RKO (cell line): ENCODE measurements around the gene SLC46A2.

Source experiments
- DNase-seq: peaks from one replicate; pipeline ENCODE4 v3.0.0-alpha.2; 2016; ENCODE audit warnings: low spot score

Gene SLC46A2, protein sequence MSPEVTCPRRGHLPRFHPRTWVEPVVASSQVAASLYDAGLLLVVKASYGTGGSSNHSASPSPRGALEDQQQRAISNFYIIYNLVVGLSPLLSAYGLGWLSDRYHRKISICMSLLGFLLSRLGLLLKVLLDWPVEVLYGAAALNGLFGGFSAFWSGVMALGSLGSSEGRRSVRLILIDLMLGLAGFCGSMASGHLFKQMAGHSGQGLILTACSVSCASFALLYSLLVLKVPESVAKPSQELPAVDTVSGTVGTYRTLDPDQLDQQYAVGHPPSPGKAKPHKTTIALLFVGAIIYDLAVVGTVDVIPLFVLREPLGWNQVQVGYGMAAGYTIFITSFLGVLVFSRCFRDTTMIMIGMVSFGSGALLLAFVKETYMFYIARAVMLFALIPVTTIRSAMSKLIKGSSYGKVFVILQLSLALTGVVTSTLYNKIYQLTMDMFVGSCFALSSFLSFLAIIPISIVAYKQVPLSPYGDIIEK

DNA sequence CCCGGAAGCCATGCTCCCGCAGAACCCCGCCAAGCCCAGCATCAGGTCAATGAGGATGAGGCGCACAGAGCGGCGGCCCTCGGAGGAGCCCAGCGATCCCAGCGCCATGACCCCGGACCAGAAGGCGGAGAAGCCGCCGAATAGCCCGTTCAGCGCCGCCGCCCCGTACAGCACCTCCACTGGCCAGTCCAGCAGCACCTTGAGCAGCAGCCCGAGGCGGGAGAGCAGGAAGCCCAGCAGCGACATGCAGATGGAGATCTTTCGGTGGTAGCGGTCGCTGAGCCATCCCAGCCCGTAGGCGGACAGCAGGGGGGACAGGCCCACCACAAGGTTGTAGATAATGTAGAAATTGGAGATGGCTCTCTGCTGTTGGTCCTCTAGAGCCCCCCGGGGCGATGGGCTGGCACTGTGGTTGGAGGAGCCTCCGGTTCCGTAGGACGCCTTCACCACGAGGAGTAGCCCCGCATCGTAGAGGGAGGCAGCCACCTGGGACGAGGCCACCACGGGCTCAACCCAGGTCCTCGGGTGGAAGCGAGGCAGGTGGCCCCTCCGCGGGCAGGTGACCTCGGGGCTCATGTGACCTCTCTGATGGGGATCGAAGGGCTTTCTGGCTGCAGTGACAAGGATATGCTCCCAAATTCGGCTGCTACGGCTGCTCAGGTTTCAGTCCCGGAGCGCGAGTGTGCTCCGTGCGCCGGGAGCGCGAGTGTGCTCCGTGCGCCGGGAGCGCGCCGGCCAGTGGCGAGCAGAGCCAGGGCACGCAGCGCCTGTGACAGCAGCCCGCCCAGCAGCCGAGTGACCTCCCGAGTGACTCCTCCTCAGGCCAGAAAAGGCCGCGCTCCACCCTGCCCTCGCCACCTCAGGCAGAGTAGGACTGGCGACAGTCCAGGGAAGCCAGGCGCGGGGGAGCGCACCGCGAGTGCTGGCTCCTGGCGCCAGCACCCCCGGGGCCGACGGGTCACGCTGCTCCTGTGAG, at the start of gene SLC46A2:
SLC46A2 (minus strand) TSS at position 771 of the 976 bp plus-strand sequence; CDS start at position 576, 195 bp downstream.
- DNase-seq = no peak

DNA sequence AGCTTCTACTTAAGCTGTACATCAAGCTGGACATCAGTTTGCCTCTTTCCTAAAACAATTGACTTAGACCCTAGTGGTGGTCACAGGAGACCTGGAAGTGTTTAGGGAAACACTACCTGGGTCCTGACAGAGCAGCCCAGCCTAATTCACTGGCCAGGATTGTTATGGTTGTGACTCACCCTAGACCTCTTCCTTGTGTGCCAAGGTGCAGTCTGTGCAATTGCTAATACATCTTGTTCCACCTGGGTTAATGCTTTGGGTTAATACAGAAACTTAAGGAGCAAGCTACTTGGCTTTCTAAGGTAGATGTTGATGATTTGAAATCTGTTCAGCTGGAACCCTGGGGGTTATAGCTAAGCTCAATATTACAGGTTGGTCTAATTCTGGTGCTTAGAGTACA, 48.7 kb upstream of the SLC46A2 start:
- no peak for DNase-seq

DNA sequence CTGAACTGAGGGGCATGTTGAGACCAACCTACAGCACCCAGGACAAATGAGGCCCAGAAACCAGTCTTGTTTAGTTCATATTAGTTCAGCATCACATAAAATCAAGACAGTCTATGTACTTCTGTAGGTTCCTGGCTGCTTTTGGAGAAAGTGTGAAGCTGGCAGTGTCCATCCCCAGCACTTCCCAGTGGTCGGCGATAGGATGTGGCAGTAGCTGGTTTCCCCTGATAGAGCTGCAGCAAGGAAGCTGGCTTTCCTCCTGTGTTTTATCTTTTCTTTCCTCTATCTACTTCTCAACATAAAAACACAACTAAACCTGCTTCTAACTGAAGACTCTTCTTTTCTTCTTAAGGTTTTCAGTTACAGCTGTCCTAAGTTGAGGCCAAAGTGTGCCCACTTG, 43.0 kb upstream of the SLC46A2 start:
- no peak for DNase-seq

DNA sequence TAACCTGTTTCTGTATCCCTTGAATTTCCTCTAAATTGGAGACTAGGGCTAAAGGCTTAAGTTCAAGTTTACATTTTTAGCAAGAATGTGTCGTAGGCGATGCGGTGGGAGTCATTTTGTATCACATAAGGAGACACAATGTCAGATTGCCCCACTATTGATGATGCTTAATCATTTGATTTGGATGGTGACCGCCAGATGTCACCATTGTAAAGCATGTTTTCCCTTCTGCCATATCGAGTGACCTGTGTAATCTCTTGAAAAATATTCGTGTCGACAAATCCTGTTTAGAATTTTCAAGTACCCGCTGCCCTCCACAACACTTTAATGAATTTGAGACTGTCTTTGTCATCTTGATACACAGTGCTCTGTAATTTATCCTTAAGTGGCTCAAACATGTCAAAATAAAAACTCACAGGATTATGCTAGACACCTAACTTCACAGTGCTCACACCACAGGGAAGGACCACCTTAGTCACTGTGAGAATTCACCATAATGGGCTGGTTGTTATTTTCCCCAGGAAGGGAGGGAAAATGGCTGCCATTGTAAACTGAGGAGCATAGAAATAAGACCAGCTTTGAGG, 34.5 kb upstream of the SLC46A2 start:
- DNase-seq = peak; percentile 82

DNA sequence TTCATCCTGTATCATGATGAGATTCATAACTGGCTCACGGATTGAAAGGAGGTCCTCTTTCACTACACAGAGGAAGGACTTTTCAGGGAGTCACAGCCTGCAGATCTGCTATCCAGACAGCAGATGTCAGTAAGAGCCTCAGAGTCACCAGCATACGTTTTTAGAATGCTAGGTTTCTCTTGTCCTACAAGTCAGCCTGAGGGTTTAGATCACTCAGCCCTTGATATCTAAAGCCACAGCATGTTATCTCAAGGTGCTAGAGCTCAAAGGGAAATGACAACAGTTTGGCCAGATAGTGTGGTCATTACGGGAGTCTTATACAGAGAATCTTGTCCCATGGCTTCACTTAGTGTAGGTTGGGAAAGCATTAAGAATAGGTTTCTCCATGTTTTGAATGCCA, 30.9 kb upstream of the SLC46A2 start:
- DNase-seq = peak; percentile 80

DNA sequence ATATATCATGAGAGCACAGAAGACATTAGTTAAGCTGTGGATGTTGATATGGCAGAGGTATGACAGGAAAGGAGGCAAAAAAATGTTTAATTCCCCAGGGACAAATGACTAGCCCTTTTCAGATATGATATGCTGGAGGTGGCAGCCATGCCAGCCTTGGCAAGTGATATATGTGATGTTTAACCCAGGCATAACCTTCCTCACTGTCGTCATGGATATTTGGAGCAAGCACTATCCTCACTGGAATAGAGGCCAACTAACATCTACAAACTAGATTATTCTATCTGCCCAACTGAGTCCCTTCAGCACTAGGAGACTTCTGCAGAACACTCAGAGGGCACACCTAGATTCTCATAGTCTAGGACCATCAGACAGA, 27.3 kb upstream of the SLC46A2 start:
- no peak for DNase-seq

DNA sequence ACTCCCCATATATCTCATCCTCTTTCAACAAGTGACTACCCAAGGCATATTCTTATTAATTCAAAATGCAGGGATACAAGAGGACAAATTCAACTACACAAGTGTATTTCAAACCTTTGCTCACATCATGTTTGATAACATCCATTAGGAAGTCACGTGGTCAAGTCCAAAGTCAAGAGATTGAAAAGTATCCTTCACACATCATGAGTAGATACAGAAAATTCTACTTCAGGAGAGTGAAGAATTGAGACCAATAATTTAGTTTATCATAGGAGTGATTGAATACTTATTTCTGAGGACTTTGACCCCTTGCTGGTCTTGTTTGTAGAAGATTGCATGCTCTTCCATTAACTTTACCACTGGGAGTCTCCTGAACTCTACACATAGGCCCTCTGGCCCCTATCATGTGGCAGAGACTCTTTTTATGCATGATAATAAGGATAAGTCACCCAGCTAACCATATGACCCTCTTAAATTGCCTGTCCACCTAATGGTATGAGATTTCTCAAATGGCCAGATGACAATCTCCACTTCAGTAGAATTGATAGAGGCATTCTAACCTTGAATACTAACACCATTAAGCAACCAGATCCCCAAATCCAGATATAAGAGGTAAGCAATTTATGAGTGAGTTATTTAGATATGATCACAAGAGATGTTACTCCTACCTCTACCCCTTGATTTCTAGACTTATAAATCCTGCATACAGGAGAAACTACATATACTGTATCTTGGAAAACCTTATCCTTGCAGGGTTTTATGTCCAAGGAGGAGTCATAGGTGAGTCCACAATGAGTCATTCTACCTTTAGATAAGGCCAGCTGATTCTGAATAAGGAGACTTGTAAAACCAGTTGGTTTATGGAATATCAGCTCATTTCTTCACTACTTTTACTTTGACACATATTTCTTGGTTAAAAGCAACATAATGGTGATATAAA, 26.6 kb upstream of the SLC46A2 start:
- DNase-seq = peak; percentile 64

DNA sequence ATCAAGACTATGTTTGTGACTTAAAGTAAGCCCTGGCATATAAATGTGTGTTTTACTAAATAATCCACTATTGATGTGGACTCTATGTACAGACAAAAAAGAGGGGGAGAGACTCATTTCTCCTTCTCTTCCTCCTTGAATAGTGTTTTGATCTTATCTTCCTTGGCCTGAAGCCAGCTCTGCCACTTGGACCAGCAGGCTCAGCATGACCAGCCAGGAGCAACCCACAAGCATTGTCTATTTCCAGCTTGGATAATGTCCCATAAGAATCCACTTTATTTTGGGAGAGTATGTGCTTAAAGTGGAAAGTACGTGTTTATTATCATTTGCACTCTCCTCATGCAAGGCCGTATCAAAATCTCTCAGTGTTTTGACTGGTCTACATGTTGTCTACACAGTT, 23.8 kb upstream of the SLC46A2 start:
- DNase-seq = no peak

DNA sequence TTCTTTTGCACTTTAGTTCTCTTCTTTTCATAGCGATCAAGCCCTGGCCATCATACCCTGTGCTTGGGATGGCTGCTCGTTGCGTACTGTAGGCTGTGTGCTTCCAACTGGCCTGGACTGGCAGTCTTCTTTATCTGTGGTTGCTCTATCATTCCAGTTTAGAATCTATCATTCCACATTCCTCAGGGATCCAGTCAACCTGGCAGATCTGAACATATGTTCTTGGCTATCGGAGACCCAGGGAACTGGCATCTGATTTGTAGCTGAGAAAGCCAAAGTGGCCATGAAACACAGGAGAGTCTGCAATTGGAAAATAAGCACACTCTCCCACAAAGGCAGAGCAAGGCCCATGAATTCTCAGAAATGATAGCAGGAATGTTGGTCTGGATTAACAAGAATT, 22.6 kb upstream of the SLC46A2 start:
- no peak for DNase-seq

DNA sequence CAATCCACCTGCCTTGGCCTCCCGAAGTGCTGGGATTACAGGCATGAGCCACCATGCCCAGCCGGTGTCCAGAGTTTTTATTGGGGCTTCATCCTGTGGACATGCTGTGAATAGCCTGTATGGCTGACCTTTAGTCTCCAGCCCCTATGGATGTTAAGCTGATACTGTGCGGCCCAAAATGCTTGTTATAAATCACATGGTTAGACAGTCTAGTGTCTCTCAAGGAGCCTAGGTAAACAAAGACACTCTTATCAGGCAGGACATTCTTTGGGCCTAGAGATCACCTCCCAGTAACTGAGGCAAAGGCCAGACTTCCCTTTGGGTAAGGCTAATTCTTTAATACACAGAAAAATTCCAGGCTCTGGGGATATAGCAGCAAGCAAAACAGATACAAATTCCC, 22.0 kb upstream of the SLC46A2 start:
- no peak for DNase-seq

DNA sequence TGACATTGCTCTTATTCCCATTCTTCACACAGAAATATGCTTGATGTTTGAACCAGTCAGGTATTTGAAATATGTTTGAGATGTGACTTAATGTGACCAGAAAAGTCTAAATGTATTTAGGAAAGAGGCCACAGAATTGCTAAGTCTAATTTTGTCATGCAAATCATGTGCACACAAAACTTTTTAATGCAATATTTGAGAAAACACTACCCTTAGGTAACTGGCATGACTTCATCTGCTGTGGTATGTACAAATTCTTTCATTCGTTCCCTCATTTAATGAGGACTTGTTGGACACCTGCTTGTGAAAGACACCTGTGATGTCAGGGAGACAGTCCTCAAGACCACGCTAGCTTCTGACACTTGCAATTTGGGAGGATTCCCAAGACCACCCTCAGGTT, 21.1 kb upstream of the SLC46A2 start:
- no peak for DNase-seq

DNA sequence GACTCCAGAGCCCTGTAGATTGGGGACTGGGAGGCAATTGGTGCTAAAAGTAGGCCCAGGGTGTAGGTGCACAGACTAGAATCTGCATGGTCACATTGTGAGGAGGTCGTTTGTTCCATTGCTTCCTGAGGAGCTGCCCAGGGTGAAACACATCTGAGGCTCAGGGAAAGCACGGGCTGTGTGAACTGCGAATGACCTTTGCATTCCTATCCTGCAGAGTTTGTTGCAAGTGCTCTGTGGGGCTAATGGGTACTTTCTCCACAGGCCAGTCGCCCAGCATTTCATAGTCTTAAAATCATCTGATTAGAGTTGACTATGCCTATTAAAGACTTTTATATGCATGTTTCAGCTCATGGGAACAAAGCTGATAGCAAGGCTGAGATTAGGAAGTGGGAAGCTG, 14.4 kb upstream of the SLC46A2 start:
- DNase-seq = no peak

DNA sequence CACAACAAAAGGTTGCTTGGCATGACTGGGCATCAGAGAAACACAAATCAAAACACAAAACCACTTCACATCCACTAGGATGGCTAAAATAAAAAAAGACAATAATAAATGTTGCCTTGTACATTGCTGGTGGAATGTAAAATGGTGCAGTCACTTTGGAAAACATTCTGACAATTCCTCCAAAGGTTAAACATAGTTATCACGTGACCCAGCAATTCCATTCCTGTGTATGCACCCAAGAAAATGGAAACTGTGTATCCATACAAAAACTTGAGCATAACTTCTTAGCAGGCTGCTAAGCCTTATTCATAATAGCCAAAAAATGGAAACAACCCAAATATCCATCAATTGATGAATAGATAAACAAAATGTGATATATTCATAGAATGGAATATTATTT, 10.2 kb upstream of the SLC46A2 start:
- DNase-seq = no peak

DNA sequence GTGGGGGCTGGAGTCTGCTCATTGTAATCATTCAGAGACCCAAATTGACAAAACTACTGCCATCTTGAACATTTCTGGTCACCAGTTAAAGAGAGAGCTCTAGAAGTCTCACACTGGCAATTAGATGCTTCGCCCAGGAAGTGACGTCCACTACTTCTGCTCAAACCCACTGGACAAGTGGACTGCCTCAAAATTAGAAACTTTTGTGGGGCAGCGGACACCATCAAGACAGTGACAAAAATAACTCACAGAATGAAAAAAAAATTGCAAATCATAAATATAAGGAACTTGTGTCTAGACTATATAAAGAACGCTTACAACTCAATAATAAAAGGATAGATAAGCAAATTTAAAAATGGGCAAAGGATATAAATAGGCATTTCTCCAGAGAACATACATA, 9.8 kb upstream of the SLC46A2 start:
- no peak for DNase-seq

DNA sequence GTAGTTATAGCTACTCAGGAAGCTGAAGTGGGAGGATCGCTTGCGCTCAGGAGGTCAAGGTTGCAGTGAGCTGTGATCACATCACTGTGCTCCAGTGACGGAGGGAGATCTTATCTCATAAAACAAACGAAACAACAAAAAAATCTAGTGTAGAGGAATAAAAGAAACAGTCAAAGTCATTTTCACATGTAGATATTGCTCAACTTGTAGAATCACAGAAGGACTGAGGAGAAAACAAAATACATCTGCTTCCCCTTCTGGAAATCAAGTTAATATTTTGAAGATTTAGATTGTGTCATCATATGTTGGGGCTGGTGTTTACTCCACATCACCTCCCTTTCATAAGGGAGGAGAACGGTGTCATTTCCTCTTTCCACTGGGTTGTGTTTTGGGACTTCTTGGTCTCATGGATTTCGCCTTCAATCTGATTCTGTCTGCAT, 8.2 kb upstream of the SLC46A2 start:
- DNase-seq = no peak

DNA sequence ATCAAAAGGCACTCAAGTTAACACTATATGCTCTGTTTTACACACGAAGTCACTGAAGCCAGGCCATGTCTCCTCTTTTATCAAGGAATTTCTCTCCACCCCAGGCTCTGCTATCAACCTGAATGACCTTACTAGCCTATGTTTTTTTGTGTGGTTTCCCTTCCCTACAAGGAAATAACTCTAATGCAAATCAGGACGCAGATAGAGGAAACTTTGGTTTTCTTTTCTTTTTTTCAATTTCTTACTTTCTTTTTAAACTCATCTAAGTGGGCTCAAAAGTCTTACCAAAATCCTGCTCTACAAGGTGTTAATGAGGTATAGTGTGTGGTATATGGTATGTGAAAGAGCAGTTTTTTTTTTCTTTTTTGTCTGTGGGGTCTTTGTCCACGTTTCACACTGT, 5.5 kb upstream of the SLC46A2 start:
- DNase-seq = no peak

DNA sequence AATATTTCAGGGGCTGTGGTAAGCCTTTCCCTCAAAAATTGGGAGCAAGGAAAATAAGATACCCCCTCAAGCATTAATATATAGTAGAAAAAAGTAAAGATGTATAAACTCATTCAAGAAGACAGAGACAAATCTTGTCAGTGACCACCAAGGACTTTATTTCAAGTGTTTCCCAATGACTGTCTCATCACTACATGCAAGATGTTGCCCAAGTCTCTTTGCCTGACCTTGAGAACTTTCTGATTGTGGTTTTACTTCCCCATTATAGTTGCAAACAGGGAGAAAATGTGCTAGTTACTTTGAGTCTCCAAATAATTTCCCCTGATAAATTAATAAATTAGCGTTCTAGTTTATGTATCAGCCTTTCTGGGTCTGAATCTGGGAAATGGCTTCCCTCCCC, 4.0 kb upstream of the SLC46A2 start:
- DNase-seq = no peak

DNA sequence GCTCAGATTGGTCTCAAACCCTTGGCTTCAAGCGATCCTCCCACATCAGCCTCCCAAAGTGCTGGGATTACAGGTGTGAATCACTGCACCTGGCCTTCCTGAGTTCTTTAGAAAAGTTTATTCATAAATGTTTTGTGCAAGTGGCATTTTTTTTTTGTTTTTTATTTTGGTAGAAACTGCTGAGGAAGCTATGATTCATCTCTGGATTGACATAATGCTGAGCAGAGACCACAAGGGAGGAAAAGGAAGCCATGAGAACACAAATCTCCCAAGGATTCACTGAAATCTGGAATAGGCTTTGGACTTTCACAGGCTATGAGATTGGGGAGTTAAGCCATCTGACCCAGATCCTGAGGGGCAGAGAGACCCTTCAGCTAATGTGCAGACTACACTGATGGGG, 3.4 kb upstream of the SLC46A2 start:
- peak; percentile 15 for DNase-seq

DNA sequence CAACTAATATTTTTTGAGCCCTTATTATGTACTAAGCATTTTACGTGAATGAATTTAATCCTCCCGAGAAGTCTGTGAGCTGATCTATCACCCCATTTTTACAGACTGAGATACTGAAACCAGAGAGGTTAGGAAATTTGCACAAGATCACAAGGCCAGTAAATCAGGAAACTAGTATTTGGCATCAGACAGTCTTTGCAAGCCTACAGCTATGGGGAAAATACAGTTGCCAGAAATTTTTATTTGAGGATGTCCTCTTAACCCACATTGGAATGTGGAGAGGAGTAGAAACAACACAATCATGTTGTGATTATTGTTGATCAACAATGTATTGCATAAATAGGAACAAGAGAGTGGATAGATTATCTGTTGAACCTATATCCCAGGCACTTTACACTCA, 2.3 kb upstream of the SLC46A2 start:
- no peak for DNase-seq

DNA sequence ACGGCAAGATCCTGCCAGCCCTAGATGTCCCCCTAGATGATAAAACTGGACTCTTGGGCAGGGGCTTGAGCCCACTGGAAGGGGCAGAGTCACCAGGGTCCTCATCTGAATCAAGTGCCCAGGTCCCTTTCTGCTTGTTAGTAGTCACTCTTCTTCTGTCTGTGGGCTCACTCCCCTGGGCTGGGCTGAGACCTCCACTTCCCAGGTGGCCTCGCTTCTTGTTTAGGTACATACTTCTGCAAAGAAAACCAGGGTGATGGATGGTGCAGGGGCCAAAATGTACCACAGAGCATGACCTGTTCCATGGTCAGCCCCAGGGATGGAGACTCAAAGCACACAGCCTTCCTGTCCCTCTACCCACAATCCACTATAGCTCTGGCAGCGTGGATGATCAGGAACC, 845 bp upstream of the SLC46A2 start:
- DNase-seq = no peak

DNA sequence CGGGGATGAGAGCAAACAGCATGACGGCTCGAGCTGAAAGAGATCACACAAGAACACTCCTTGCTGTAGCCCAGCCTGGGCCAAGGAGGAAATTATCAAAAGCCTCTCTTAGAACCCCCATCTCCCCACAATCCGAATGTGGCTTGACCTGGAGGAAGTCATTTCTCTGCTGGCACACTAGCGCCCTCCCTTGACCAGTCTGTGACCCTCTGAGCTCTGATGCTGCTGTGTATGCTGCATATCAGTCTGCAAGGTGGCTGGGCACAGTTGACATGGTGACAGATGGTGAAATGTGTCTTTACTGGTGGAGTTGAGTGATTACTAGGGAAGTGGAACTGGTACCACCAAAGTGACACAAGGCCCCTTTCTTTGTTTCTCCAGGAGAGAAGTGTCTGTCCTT, 3.3 kb downstream of the SLC46A2 start:
- peak; percentile 10 for DNase-seq
